ENCODE data around the gene GRK2.

GRCh38 chr11:67275606-67276409 is 9.5 kb downstream of the GRK2 start:
- TF ChIP-seq CTCF (IDR thresholded peaks at IDR 0.05) (no peak), POLR2A (IDR thresholded peaks at IDR 0.05) (no peak)

Data from testis (tissue), 2 donors.